Stimulated activated CD4-positive, alpha-beta T cell treated with anti-CD3 and anti-CD28 coated beads, Interleukin-15, amount 100 ng/mL, for 48 hours (primary cell): ENCODE measurements around the gene MEGF6.

ENCODE experiments used
- DNase-seq, 2 donors: peaks; one replicate each; pipeline ENCODE4 v3.0.0-alpha.2; 2020; ENCODE audit warnings: low read depth in 2 of 2

Gene MEGF6

DNA sequence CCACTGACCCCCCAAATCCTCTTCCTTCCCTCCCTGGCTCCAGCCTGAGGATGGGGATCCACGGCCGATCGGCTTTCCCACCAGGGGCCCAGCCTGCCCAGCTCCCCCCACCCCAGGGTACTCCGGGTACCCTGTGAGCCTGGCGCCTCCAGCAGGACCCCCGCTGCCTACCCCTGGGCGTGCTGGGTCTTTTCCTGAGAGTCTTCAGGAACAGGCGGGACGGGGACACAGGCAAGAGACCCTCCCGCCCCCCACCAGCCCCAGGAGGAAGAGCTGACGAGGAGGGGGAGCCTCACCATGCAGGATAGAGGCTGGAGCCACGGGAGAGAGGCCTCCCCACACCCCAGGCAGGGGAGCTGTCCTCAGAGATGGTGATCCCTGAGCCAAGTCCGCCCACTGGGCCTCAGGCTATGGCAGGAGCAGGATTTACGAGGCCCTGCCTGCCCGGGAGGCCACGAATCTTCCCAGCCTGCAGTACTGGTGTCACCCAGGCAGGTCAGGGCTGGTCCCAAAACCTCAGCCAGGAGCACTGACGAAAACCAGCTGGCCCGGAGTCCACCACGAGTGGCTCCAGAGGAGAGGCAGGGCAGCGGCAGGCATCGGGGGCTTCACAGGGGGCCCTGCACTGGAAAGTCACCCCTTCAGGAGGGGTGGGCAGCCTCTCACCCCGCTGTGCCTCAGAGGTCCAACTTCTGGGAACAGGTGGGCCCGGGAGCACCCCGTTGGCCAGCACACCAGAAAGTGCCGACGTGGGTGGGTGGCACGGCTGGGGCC is 58.0 kb downstream of the MEGF6 start:
- no peak for DNase-seq

DNA sequence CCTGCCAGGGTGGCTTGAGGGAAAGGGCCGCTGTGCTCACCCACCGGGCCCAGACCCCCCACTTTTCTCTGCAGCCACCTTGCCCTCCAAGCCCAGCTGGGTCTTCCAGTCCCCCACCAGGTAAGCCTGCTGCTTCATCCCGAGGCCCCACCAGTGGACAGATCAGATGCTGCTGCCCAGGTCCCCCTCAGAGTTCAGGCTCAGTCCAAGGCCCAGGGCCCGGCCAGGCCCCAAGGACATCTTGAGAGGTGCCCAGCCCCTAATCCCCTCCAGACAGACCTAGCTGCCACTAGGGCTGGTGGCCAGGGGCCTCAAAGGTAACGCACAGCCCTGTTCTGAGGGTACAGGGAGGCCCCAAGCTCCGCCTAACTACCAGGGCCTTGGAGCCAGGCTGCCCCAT is 58.6 kb downstream of the MEGF6 start:
- no peak for DNase-seq

DNA sequence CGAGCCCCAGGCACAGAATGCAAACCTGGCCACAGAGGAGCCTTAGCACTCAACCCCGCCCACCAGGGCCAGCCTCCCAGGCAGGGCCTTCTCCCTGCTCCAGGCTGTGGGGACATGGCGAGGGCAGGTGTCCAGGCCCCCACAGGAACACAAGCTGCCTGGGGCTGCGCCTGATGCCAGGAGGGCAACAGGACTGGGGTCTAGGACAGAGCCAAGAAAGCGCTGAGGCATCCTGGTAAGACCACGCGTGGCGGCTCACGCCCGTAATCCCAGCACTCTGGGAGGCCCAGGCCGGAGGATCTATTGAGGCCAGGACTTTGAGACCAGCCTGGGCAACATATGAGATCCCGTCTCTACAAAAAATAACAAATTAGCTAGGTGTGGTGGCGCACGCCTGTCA is 59.1 kb downstream of the MEGF6 start:
- DNase-seq = no peak

DNA sequence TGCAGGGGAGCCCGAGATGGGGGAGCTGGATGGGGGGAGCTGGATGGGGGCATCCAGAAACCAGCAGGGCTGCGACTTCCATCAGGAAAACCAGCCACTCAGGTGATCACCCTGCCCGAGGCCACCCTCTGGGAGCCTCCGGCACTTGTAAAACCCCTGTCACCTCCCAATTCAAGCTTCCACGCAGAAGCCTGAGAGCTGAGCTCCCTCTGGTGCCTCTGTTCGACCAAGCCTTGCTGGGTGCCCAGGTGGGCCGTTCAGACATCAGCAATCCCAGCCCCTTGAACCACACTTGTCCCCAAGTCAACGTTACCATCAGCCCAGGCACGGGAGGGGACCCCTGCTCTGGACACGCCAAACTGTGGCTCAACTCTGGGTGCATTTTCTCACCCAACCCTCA is 59.6 kb downstream of the MEGF6 start:
- DNase-seq = no peak

DNA sequence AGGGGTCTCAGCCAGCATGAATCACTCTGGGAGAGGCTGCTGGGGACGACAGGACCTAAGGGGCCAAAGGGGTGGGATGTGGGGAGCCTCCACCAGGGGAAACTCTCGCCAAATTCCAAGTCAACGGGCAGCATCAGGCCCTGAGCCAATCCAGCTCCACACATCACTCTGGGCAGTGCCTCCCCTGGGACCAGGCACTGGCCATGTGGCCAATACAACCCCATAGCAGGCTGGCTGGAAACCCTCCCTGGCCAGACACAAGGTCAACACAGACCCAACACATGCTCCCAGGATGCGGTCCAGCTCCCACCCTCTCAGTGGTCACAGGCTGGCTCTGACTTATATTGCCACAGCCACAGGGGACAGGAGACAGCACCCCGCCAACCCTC is 60.0 kb downstream of the MEGF6 start:
- DNase-seq = no peak

DNA sequence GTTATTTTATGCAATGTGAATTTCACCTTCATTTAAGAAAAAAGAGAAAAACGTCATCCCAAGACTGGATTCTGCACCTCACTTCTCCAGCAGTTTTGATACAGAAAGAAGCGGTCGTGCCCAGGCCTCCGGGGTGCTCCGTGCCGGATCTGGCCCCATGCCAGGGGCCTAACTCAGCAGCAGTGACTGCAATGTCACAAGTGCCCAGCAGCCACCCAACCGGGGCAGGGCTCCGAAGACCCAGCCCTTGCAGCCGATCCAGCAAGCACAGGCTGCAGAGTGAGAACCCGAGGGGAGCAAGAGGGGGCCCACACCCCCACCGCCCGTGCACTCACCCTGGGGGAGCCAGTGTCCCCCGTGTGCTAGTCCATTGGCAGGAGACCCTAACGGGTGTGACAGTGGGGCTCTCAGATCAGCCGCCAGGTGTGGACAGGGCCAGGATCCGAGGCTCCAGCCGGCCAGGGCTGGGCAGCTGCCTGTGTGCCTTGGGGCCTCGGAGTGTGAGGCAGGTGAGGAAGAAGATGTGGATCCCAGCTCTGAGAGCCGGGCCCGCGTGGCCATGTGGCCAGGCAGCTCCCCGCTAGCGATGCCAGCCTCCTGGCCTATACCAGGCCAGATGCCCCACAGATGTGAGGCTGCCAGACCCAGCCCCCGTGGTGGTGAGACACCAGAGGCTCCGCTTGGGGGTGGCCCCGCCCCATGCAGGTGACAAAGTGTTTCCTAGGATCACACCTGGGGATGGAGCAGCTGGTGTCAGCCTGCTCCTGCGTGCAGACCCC is 60.6 kb downstream of the MEGF6 start:
- no peak for DNase-seq

DNA sequence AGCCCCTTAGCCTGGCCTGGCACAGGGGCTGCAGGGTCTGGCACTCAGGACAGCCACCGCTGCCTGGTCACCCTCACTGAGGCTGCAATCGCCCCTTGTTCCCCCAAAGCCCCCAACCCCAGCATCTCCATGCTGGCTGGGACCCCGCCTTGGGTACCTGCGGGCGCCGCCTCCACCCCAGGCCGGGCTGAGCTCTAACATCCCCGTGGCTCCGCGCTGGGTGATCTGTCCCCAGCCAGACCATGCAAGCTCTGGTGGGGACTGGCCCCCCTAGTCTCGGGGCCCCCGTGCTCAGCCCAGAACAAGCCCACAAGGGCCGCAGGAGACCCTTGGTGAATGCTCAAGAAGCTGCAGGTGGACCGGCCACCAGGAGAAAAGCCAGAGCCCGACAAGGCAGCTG is 62.4 kb downstream of the MEGF6 start:
- no peak for DNase-seq

DNA sequence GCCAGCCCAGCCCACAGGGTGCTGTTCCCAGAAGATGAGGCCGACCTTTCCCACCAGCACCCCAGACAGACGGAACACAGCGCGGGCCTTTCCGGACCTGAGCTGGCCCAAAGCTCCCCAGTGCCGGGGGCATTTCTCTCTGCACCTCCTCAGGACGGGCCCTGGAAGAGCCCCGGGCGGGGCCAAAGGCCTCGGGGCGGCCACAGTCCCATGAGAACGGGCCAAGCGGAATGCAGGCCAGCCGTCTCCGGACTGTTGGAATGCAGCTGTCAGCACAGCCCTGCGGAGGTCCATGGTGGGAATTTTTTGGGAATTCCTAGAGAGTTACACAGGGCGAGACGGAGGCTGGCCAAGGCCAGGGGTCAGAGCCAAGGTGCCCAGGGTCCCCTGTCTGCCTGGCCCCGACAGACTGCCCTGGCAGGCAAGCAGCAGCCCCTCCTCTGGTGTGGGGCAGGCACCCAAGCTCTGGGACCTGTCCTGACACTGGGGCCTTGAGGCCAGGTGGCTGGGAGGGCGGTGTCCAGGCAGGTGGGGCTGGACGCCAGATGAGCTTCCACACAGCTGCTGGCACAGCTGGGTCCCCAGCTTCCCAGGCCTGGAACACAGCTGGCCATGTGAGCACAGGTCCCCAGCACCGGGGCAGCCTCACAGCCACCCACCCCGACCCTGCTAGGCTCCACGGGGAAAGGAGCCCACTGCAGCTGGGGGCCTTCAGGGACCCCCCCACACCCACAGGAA is 63.0 kb downstream of the MEGF6 start:
- DNase-seq = no peak

DNA sequence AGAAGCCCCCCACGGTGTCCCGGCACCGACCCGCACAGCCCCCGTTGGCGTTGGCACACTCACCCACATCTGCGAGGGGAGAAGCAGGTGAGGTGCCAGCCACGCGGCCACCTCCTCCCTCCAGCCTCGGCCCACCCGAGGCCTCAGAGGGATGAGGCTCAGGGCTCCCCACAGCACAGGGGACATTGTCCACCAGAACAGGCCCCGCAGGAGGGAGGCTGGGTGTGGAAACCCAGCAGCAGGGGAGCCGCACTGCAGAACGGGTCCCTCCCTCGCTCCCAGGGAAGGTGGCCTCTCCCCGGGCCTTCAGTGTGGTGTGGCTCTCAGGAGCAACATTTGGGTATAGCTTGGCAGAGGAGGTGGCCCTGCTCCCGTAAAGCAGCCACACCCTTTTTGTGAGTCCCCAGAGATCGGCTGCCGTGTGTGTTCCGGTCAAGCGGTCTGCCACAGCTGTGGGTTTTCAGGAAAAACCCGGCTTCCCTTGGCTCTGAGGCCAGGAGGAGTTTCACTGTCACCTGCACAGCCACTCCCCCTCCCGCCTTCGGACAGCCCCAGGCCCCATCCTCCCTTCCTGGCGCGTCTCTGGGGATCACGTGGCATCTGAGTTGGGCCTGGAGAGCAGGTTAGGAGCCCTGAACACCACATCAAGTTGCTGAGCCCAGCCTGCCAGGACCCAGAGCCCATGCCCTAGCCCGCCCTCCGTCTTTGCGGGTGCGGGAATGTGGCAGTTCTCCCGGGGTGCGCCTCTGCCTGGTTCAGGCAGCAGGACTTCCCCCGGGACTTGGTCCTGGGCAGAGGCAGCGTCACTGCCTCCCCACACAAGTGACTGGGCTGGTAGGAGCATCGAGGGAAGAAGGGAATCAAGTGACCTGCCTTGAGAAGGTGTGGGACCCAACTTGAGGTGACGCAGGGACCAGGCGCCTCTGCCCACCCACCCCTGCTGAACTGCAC is 64.0 kb downstream of the MEGF6 start:
- no peak for DNase-seq

DNA sequence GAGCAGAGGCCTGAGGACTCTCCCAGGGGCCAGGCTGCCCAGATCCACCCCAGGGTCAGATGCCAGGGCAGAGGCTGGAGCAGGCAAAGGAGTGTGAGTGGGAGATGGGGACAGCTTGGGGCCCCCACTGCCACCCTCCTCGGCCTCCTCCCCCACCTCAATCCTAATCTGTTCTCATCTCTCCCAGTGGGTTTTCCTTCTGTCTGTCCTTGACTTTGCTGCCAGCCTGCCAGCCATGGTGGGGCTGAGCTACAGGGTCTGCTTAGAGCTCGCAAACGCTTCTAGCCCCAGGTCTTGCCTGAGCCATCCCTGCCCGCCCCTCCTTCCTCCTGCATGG is 65.3 kb downstream of the MEGF6 start:
- DNase-seq = no peak

DNA sequence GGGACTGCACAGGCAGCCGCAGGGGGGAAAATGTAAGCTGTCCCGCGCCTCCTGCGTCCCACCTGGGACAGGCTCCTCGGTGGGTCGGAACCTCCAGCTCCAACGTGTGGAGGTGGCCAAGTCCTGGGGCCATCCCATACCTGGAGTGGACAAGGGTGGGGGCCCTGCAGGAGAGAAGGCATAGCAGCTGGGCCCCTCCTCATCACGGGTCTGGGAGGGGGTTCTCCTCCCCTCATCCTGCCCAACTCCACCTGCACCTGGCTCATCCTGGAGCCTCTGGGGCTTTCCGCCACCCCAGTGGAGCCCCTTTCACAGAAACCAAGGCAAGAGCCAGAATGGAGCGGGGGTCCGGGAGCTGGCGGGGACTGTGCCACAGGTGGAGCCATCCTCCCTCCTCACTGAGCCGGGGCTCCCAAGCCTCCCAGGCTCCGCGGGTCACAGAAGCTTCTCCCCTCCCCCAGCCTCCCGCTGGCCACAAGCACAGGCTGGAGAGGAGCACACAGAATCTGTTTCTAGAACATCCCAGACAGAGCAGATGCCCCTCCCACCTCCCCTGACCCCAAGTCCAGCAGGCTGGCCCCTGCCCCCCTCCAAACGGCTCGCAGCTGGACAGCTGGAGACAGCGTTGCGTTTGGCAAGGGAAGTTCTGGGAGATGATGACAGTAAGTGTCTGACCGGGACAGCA is 65.8 kb downstream of the MEGF6 start:
- no peak for DNase-seq

DNA sequence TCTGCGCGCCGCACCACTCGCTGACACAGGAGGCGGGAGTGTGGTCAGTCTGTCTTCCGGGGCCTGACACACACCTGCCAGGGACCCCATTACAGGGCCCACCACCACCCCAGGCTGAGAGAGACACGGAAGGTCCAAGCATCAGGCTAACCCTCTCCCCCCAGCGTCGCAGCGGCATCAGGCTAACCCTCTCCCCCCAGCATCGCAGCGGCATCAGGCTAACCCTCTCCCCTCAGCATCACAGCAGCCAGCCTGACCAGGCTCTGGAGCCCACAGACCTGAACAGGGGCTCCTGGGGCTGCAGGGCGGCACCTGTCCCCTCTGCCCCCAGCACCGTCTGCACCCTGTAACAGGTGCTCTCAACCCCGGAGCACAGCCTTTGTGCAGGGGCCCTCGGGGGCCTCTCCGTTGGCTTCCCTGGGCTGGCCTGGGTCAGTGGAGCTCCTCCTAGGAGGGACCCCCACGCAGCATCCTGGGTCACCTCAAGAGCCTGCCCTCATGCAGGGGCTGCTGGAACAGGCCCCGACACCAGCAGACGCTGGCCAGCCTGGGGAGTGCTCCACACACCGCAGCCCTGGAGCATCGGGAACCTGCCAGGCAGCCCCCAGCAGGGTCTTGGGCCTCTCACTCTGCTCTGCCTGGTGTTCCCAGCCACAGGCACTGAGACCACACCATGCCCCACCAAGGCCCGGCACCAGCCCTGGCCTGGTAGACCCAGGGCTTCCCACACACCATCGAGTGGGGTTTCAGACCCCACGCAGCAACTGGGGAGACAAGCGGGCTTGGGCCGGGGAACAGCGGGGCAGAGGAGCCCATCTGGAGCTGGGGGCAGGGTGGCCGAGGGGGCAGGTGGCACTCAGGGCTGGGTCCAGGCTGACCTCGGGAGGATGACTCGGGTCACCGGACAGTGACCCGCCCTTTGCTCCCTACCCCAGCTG is 67.0 kb downstream of the MEGF6 start:
- no peak for DNase-seq

DNA sequence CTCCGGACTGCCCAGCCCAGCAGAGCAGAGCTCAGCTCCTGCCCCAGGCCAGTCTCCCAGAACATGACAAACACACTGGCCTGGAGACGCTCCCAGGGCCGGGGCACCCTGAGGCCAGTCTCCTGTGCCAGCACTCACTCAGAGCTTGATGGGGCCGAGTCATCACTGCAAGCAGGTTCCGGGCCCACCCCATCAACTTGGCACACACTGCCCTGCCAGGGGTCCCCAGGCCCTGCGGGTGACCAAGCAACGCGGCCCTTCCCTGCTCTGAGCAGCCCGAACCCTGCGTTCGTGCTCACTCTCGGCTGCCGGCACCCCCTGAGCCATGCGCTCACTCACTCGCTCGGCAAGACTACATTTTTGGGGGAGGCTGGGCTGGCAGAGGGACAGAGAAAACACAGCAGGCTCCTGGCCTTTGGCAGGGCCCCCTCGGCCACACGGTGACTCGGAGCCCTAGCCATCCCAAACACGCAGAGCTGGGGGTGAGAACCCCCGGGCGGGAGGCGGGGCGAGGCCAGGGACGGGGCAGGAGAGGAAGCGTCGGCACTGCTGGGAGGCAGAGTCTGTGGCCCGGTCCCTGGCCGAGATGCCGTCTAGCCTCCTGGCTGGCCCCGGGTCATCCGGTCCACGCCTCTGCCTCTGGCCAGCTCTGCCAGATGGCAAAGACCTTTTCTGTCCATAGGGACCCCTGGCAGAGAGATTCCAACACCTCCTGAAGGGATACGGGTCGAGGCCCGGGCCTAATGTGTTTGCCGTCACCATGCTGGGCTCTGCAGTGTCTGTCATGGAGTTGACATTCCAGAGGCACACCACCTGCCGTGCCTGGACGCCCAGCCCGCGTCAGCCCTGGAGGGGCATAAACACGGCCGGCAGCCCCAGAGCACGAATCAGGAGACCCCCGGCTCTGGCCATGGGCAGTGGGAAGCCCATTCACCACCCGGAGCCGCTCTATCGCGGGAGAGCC is 68.0 kb downstream of the MEGF6 start:
- DNase-seq = no peak

DNA sequence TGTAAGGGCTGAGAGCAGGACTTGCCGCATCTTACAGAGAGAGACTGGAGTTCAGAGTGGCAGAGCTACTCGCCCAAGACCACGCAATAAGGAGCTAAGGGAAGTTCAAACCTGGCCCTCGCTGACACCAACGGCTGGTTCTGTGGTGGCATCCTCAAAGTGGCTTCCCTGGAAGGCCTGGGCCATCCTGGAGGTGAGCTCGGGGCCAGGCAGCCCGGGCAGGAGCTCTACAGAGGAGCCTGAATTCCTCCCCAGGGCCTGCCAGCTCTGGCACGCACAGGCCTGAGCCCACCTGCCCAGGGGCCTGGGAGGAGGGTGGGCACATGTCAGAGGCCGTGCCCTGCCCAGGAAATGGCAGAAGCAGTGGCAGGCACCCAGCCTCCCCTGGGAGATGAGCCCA is 68.6 kb downstream of the MEGF6 start:
- DNase-seq = no peak

DNA sequence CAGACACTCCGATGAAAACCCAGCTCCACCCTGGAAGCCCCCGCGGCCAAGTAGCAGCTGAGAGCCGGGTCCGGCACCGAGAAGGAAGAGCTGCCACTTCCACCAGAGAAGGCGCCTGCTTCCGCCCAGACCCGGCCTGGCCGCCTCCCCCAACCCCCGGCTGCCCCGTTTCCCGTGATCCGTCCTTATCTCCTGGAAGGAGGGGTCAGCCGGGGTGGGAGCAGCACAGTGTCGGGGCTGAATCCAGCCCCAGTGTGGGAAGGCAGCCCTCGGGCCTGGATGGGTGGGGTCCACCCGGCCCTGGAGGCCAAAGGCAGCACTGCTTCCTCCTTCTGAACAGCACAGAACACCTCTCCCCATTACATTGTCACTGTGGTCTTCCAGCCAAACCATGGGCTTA is 69.4 kb downstream of the MEGF6 start:
- DNase-seq = no peak

DNA sequence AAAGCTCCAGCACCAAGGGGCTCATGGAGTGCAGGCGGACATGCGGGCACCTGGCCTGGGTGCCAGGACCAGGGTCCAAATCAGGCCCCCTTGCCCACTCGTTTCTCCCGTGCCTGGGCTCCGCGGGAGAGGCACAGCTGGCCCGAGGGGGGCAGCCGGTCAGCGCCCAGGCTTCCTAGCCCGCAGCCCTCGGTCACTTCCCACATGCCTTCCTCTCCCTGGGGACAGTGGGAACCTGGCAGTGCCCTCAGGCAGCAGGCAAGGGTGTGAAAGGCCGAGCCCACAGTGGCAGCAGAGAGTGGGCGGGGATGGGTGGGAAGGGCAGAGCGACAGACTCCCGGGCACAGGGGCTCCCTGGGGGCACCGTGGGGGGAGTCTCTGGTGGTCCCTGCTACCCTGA is 69.8 kb downstream of the MEGF6 start:
- DNase-seq = no peak

DNA sequence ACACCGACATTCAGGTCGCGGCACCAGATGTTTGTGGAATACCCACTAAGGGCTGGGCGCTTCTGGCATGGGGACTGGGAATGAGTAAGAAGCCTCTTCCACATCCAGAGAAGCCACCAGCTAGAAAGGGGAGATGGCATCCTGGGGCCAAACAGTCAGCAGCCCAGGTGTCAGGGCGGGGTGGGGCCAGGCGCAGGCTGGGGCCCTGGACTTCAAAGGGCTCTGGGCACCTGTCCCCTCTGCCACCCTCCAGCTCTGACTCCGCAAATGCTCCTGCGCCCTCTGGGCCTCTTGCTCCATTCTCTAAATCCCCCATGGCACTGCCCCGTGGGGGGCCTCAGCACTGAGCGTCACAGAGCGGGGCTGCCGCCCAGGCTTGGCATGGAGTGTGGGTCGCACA is 70.4 kb downstream of the MEGF6 start:
- no peak for DNase-seq

DNA sequence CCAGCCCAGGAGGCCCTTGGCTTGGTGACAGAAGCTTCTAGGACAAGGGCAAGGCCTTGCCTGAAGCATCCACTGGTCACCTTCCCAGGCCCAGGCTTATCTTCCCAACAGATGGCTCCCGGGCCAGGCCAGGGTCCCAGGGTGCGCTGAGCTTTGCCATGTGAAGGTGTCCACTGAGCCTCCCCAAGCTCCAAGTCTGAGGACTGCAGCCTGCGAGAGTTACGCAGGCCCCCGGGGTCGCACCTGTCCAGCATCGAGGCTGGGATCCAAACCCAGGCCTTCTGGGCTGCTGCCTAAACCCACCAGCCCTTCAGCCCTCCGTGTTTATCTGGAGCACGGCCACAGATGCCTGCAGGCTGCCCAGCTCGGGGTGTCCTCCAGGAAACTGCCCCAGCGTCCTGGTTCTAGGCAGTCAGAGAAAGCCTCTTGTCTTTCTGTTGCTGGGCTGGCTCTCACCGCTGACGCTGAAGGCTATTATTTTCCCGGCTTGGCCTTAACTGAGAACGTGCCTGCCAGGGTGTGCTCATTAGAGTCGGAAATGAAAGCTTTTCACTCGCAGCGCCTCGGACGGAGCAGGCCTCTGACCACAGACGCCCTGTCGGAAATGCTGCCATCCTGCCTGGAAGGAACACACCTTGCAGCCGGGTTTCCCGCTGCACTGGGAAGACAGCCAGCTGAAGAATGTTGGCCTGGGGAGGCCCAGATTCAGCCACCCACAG is 71.4 kb downstream of the MEGF6 start:
- no peak for DNase-seq
